NCI-H446 treated with DMSO at 0.1 percent for 48 hours (cell line): ENCODE results near the gene MYH14.

ENCODE experiments used
- DNase-seq: peaks from one replicate; lab custom pipeline; 2025; lab: John Stamatoyannopoulos, UW

Gene MYH14

GRCh38 chr19:50261446-50261970, 58.1 kb downstream of the MYH14 start:
- no peak for DNase-seq

- no peak for DNase-seq
These were observed 59.8 kb downstream of the MYH14 start for GRCh38 chr19:50263176-50263575.

- peak; percentile 2 for DNase-seq
These were observed 61.2 kb downstream of the MYH14 start for GRCh38 chr19:50264483-50265186.

- no peak for DNase-seq
These were observed 62.6 kb downstream of the MYH14 start for GRCh38 chr19:50266041-50266440.

GRCh38 chr19:50266896-50267295, 63.5 kb downstream of the MYH14 start:
- no peak for DNase-seq

GRCh38 chr19:50268041-50268440, 64.6 kb downstream of the MYH14 start:
- no peak for DNase-seq

GRCh38 chr19:50268501-50268900, 65.1 kb downstream of the MYH14 start:
- no peak for DNase-seq

- no peak for DNase-seq
These were observed 66.2 kb downstream of the MYH14 start for GRCh38 chr19:50269653-50270052.

- DNase-seq = no peak
These were observed 69.0 kb downstream of the MYH14 start for GRCh38 chr19:50272263-50272897.

GRCh38 chr19:50273821-50274220, 70.4 kb downstream of the MYH14 start:
- DNase-seq = no peak

GRCh38 chr19:50275577-50276368, 72.4 kb downstream of the MYH14 start:
- no peak for DNase-seq

GRCh38 chr19:50276370-50277063, 73.1 kb downstream of the MYH14 start:
- no peak for DNase-seq

GRCh38 chr19:50277966-50278580, 74.7 kb downstream of the MYH14 start:
- DNase-seq = no peak

- DNase-seq = no peak
These were observed 76.7 kb downstream of the MYH14 start for GRCh38 chr19:50280074-50280473.

- no peak for DNase-seq
These were observed 77.6 kb downstream of the MYH14 start for GRCh38 chr19:50280983-50281382.

GRCh38 chr19:50281491-50281890, 78.1 kb downstream of the MYH14 start:
- no peak for DNase-seq

GRCh38 chr19:50285833-50286232, 82.4 kb downstream of the MYH14 start:
- no peak for DNase-seq

- no peak for DNase-seq
These were observed 83.0 kb downstream of the MYH14 start for GRCh38 chr19:50286443-50286842.

- DNase-seq = no peak
These were observed 83.9 kb downstream of the MYH14 start for GRCh38 chr19:50287331-50287730.

GRCh38 chr19:50288954-50289353, 85.5 kb downstream of the MYH14 start:
- DNase-seq = no peak

GRCh38 chr19:50290011-50290410, 86.6 kb downstream of the MYH14 start:
- DNase-seq = no peak

GRCh38 chr19:50290775-50291174, 87.4 kb downstream of the MYH14 start:
- DNase-seq = no peak
